HK-2 (cell line): ENCODE data around the gene FAM83E.

ENCODE experiments used
- DNase-seq: peaks from one replicate; pipeline ENCODE4 v3.0.0-alpha.2; 2018; ENCODE audit not compliant: unreplicated experiment

Gene FAM83E

GRCh38 chr19:48628486-48629296 lies 13.8 kb upstream of the FAM83E start:
- DNase-seq, result no peak

DNA sequence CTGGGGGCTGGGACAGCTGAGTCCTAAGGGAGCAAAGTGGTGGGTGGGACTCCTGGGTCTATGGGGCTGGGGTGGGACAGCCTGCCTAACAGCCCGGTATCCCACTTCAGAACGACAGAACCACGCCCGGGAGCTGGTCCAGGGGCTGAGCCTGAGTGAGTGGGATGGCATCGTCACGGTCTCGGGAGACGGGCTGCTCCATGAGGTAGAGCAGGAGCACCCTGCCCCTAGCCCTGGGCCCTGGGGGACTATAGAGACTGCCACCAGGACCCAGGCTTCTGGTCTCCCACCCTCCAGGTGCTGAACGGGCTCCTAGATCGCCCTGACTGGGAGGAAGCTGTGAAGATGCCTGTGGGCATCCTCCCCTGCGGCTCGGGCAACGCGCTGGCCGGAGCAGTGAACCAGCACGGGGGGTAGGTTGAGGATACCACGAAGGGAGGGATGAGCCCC lies 13.0 kb upstream of the FAM83E start:
- no peak for DNase-seq

DNA sequence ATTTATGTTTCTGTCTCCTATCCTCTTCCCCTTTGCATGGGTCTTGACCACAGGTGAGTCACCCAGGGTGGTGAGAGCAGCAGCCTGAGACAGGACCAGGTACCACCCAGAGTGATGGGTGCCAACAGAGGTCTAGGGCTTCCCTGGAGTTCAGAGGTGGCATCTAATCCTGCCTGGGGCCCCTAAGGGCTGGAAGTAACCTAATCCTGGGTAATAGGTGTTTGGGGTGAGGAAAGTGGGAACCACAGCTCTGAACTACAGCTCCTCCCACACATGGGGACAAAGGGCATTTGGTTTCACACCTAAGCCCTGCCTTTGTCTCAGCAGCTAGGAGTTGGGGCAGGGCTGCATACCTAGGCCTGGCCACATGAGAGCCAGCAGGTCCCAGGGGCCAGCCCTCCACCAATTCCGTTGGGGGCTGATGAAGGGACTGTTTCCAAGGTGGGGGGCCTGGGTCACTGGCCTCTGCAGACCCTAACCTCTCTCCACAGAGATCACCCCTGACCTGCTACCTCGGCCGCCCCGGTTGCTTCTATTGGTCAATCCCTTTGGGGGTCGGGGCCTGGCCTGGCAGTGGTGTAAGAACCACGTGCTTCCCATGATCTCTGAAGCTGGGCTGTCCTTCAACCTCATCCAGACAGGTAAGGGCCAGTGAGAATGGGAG lies 12.5 kb upstream of the FAM83E start:
- no peak for DNase-seq

GRCh38 chr19:48625891-48626327 lies 11.0 kb upstream of the FAM83E start:
- no peak for DNase-seq

GRCh38 chr19:48624791-48625723 lies 10.2 kb upstream of the FAM83E start:
- no peak for DNase-seq

DNA sequence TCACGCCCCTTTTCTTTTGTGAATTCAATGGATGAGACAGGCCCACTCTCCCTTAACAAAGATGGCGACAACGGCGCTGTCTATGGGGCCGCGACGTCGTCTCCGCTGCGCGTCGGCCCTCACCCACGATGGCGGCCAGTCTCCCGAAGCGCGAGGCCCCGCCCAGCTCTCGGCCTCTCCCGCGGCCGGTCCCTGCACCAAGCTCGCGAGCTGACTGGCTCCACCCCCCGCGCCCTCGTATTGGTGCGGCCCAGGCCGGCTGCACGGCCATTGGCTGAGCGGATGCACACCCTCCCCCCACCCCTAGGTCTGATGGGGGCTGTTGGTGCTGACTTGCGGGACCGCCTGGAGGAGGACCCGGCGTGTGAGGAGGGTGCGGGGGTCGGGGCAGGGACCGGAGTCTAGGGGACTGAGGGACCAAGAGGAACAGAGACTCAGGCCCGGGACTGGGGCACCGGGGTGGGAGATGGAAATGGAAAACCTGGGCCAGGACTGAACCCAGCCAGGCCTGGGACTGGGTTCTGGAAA lies 9.3 kb upstream of the FAM83E start:
- DNase-seq, result peak; percentile 93

GRCh38 chr19:48623556-48624066 lies 8.7 kb upstream of the FAM83E start:
- DNase-seq, result no peak

- no peak for DNase-seq
Observed at GRCh38 chr19:48619692-48620585, 5.1 kb upstream of the FAM83E start.

DNA sequence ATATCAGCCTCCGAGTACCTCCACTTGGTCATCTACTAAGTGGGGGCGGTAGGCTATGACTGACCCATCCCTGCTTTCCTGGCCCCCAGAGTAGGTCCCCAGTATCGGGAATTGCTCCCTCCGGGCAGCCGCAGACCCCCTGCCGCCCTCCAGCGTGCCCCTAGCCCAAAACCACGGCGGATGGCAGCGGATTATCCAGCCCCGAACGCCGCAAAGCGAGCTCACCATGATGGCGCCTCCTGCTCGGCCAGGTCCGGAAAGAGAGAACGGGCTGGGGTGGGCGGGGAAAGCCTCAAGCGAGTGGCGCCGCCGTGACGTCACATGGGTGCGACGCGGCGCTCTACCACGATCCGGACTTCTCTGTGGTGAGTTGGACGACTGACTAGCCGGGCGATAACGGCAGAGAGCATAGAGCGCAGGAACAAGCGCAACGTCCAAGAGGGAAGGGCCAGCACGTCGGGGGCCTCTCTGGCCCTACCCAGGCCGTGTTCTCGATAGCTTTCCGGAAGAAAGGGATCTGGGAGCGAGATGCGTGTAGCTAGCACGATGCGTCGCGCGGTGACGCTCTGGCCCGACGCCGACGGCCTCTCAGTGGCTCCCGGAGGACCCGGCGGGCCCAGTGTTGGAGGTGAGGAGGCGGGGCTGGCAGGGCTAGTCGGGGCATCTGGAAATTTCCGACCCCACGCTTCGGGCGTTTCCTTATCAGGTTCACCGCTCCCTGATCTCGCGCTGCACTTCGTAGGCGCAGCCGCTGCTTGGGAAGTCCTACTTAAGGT lies 4.2 kb upstream of the FAM83E start, which contains the start of the genes RPL18 and SPHK2:
RPL18 (minus strand) TSS at position 263 of the 776 bp plus-strand sequence; CDS start at position 228, 35 bp downstream.
SPHK2 (plus strand) TSS at position 591 of the 776 bp plus-strand sequence. CDS start 1,009 bp downstream, outside the sequence.
- peak; percentile 98 for DNase-seq

DNA sequence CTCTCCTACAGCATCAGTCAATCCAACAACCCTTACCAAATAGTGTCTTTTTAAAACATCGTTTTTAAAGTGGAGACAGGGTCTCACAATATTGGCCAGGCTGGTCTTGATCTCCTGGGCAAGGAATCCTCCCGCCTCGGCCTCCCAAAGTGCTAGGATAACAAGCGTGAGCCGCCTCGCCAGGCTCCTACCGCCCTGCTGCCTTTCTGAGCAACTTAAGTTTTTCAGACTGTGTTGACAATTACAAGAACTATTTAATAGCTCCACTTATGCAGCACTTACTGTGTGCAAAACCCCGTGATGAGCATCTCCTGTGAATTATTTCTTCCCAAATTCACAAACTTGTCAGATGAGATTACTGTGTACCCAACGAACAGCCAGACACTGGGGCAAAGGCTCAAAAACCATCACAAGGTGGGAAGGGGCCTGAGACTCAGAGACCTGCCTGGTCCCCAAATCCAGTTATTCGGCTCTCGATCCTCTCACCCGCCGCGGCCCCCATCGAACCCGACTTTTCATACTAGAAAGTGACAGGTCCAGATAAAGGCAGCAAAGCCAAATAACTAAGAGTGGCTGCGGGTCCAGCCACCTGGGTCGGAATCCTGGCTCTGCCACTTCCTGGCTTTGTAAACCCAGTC lies 3.5 kb upstream of the FAM83E start:
- no peak for DNase-seq

DNA sequence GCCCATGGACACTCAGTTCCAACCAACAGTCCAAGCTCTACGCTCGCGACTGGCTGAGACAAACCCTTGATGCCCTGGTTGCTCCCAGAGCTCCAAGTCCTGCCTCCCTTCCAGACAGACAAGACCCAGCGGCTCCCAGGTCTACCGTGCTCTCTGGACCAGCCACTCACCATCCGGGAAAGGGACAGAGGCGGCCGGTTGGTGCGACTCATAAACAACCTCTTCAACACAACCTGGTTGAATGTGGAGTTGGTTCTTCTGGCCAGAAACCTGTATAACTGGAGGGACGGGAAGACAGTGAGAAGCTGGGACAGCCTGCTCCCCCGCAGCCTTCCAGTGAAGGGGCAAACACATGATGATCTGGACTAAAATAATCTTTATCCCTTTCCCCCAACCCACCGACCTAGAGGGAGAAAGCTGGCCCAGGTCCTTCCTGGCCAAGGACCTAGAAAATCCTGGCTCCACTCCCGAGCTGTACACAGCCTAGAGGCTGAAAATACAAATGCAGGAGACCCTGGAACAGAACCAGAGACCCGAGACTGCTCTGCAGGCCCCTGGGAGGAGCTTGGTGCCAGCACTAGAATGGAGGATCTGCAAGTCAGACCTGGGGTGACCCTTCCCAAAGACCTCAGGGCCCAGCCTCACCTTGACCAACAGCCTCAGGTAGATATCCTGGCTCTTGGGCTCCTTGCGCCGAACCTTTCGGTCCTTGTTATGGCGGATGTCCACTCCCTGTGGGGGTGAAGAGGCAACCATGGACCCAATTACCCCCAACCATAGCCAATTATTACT lies 2.5 kb upstream of the FAM83E start:
- no peak for DNase-seq

- DNase-seq, result no peak
Observed at GRCh38 chr19:48616491-48617056, 1.7 kb upstream of the FAM83E start.

DNA sequence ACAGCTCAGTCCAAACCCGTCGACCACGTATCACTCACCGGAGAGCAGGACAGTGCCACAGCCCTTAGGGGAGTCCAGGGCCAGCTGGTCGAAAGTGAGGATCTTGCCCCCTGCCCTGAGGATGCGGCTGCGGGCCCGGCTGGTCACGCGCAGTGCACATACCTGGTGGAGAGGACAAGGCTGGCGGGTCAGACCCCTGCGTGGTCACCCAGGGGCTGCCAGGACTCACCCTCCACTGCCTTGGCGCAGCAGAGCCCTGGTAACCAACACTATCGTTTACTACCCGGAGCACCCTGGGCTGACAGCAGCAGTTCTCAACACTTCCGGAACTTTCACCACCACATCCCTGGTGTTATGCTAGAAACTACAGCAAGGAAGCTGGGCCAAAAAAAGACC lies 1.2 kb upstream of the FAM83E start:
- DNase-seq, result no peak

- DNase-seq, result no peak
Observed at GRCh38 chr19:48615231-48616040, 560 bp upstream of the FAM83E start.

DNA sequence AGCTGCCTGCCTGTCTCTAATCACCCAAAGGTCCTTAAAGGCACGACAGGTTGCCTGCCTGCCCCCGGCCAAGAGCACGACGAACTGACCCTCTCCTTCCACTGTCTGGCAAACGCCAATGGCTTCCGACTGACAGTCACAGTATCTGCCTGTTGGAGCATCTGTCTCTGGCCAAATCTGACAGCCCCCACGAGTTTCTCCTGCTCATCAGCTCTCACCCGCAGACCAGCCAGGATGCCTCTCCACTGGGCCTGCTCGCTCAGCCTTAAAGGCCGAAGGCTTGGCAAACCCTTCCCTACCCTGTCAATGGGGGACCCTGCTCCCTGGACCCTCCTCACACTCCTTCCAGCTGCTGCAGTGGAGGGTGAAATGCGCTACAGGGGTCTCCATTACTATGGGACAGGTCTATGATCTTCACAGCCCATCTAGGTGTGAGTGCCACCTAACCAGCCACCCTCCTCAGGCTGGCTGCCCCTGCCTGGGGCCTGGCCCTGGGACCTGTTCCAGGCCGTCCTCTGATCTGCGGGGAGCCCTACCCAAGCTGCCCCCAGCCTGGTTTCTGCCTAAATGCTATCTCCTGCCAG lies 932 bp downstream of the FAM83E start:
- no peak for DNase-seq

GRCh38 chr19:48613024-48613851 lies 1.6 kb downstream of the FAM83E start:
- no peak for DNase-seq
